HG03066 (cell line): Measurements from ENCODE around the gene PRIMA1.

Experiments
- ATAC-seq: cut with Tn5 transposase; IDR thresholded peaks from one replicate; pipeline ENCODE4 v1.9.1; 2021; ENCODE audit warnings: low read depth; ENCODE audit not compliant: unreplicated experiment

PRIMA1 gene

DNA sequence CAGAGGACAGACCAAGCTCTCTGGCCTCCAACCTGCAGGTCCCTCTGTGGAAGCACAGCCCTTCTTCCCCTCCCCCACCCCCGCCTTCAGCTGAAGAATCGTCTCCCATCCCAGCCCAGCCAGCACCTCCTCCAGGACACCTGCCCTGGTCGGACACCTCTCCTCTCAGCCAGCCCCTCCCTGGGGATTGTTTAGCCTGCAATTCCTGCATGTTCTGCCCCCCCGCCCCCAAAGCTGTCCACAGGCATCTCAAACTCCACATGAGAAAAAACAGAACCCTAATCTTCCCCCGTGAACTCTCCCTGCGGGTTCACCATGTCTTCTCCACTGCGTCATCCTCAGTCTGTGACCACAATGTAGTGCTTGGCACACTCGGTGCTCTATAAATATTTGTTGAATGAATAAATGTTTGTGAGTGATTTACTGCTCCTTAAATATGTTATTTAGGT, 24.1 kb downstream of the PRIMA1 start:
- ATAC-seq: no peak

DNA sequence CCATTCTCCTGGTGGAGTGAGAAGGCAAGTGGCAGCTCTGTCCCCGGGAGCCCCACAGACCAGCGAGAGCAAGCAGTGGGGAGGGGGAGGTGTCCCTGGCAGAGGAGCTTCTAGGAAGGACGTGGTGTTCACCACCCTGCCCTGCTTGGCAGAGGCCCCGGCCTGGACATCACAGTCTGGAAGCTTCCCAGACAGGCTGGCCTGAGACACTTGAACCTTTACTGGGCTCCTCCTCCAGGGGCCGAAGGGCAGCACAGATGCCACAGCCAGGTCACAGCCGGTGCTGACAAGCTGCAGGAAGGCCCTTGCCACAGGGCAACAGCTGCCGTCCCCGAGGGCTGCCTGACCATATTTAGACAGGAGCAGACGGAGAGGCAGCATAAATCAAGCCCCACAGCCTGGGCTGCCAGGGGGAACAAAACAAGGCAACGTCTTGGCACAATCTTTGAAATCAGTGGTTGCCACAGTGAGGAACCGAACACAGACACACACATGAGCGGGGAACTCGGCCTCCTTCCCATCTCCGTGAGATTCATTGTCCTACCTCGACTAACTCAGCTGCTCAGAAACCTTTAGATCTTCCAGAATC, 28.5 kb downstream of the PRIMA1 start:
- no peak for ATAC-seq

DNA sequence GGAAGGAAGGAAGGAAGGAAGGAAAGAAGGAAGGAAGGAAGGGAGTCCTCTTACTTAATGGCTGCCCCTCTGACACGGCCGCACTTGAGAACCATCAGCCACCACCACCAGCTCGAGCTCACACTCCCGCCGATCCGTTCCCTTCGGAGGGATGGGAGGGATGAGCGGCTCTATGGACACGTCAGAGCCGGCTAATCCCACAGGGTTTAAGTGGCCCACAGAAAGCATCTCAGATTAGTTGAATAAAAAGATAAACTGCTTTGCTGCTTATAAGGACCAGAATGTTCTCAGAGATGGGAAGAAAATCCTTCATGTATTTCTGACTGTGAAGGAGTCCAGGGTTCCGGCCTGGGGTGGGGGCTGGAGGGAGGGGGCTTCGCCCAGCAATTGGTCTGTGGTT, 31.1 kb downstream of the PRIMA1 start:
- no peak for ATAC-seq

DNA sequence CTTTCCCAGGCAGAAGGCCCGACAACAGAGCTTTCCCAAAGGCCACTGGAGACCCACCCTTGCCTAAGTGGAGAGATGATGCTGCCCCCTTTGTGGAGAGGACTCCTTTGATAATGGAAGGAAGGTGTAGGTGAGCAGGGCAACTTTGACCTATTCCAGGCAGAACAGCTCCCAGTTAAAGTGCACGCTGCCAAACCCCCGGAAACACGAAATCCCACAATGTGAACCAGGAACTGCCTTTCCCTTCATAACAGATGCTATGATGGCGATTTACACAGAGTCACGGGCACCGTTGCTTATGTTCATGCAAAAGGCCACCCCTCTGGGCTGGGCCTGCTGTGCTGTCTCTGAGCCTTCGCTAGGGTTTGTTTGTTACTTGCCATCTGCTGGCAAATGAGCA, 34.6 kb downstream of the PRIMA1 start:
- no peak for ATAC-seq

DNA sequence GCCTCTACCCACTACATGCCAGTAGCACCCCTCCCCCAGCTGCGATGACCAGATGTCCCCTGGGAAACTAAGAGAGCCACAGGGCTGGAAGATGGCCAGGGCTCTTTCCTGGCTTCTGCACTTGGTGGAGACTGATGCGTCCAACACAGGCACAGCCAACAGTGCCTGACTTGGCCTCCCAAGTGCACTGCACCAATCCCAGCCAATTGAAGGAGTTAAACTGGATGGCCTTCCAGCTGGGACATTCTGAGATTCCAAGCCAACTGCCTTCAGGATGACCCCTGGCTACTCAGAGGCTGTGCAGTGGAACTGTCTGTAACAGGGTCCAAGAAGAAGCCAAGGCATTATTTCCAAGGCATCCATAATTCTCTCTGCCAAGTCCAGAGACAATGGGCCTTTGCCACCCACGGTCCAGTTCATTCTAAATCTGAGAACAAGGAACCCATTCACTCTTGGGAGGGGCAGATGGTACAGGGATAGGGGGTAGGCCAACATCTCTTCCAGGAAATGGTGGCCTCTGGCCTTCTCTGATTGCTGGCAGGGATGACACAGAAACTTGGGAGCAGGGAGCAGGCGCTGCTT, 35.2 kb downstream of the PRIMA1 start:
- ATAC-seq: no peak

DNA sequence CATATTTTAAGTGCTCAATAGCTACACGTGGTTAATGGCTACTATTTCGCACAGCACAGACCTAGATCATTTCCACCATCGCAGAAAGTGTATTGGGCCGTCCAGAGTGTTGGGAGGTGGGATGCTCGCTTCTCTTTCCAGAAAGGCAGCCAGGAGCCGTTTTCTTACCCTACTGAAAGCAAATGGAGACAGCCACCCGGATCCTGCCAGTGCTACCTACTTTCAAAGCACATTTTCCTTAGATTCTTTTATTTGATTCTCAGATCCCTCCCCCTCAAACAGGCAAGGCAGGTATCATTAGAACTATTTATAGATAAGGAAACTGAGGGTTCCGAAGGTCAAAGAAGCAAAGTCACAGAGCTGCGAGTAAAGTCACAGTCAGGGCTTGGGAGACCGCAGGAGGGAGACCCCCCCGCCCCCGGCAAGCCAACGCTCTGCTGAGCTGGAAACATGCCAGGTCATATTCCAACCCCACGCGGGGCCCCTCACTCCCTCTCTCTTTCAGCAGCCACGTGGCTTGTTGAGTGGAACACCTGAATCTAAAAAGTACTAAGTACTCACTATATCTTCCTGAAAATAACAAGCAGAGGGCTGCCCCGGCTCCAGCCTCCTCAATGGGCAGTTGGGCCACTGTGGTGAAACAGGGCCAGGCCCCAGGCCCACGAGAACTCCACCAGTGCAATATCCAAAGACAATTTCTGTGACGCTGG, 36.2 kb downstream of the PRIMA1 start:
- ATAC-seq: no peak

DNA sequence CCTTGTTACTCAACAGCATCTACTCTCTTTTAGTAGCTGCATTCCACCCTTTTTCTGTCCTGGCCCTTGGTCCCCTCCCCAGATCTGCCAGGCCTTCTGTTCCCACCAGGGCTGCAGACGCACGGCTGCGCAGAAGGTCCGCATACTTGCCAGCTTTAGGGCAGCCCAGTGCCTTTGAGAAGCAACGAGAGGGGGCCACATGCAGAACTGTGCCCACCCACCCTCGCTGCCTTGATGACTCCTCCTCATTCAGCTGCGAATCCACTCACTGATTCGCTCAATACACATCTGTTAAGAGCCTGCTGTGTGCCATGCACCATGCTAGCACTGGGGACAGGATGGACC, 39.2 kb downstream of the PRIMA1 start:
- ATAC-seq: no peak

DNA sequence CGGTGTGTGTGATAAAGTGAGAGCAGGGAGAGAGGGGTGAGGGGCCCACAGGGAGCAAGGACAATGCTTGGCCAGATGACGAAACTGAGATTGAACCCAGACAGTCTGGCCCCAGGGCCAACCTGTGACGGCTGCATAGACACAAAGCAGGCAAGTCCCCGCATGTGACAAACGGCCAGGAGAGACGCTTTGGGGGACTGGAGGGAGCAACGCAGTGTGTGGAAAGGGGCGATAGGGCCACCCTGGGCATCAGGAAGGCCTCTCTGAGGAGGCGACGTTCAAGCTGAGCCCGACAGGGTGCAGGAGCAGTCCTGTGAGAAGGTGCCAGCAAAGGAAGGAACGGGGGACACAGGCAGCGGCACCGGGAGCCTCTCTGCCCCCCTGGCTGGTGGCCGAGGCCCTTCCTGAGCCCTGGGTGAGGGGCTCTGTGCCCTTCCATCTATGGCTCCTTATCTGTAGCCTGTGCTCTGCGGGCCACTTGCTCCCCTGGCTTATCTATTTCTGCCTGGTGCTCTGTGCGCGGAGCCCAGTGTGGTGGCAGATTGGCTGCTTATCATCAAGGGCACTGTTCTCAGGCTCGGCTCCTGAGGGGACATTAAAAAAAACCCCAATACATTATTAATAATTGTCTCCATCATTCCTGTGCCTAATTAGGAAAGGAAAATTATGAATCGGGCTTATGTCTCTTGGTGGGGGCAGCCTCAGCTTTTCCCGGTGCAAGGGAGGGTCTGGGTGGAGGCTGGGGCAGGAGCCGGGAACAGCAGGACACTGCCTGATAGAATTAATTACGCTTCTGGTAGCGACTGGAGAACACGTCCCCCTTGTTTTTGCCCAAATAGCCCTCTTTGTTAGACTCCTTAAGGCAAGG, 39.8 kb downstream of the PRIMA1 start:
- ATAC-seq: no peak

DNA sequence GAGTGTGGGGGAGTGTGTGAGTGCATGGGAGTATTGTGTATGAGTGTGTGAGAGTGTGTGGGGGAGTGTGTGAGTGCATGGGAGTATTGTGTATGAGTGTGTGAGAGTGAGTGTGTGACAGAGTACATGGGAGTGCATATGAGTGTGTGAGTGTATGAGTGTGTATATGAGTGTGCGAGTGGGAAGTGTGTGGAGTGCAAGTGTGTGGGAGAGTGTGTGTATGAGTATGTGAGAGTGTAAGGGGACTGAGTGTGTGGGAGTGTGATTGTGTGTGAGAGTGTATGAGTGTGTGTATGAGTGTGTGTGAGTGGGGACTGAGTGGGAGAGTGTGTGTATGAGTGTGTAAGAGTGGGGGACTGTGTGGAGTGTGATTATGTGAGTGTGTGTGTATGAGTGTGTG, 40.7 kb downstream of the PRIMA1 start:
- ATAC-seq: no peak

DNA sequence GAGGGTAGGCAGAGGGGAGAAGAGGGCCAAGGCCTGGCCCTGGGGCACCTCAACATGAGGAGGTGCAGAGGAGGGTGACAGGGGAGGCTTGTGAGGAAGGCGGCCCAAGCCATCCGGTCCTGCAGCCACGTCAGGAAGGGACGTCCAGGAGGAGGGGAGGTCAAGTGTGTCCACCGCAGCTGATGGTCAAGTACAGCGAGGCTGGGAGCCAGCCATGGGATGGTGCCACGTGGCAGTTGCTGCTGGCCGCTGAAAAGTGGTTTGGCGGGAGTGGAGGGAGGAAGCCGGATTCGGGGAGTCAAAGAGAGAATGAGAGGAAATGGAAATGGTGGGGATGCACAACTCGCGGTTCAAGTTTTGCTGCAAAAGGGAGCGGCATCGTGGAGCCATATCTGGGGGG, 41.2 kb downstream of the PRIMA1 start:
- ATAC-seq: no peak

DNA sequence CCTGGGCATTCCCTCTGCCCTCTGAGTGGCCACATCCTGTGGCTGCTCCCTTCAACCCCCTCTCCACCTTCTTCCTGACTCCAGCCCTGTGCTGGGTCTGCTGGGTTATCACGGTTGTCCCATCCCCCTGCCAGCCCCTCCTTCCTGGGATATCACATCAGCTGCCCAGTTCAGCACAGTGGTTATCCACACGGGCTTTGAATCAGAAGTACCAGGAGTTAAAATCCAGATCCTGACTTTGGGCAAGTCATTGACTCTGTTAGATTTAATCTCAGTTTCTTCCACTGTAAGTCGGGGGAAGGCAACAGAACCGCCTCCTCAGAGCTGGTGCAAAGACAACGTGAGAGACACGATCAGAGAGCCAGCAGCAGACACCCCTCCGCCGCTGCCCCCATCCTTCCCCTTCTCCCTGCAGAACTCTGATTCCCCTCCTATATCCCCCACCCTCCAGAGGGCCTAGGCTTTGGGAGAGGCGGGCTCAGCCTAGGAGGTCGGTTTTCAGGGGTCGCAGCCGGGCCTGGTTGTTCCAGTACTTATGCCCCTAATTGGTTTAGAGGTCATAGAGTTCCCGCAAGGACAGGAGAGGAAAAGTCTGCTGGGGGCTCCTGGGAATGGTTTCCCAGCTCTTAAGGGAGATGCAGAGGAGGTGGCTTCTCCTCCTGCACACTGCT, 42.5 kb downstream of the PRIMA1 start:
- ATAC-seq: no peak

DNA sequence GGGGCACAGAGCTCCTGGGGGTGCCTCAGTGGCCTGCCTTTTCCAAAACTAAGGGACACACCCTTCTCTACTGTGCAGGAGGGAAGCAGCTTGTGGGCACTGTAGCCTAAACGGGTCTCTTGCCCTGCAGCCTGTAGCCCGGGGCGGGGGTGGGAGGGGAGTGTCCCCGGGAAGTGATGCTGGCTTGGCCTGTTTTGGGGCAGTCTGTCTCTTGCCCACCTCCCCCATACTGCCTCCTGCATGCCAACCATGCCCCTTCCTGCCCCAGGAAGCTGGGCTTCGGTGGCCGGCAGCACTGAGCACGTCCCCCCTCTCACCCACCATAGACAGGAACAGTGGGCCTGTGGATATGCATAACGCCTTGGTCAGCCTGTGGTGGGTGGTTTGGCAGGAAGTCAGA, 43.4 kb downstream of the PRIMA1 start:
- no peak for ATAC-seq

DNA sequence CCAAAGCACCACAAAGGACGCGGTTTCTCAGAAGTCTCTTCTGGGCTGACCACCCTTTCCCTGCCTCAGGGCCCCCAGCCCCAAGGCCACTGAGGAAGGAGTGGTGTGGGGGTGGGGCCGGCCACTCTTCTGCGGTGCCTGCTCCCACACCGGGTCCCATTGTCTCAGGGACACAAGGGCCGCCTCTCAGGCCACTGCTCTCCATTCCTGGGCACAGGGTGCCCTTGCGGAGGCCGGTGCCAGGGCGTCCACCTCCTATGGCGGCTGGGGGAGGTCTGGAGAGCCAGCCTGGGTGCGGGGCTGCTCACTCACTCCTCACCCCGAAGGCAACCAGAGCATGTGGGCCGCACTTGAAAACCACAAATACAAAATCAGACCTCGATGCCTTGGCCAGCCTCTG, 44.1 kb downstream of the PRIMA1 start:
- no peak for ATAC-seq

DNA sequence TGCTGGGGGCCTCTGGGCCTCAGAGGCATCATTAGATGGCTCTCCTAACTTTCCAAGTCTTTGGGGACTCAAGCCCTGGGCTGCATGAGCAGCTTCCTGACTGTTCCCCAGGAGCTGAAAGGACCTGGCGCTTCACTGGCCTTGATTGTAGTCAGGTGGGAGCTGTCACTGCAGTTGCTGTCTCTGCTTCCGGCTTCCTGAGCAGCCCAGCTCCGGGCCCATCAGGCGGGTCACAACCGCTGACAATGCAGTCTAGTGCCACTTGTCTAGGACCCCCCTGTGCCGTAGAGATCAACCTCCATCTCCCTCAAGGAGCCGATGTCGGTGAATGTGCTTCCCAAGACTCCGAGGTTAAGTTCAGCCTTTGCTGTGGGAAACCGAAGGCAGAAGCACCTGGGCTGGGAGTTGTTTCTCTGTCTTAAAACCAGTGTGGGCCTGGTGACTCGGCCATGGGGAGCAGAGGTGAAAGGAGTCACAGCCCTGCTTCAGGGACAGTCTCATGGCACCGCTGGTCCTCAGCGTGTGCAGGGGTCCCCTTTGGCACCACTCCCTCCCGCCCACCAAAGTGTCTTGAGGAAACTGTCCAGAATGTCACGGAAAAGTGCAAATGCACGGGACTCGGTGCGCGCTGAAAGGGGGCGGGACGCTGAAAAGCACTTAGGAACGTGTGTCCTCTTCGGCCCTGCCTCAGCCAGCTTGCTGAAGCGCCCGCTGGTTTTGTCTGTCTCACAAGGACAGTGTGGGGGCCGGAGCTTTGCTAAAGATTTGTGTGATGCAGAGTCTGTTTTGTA, 44.8 kb downstream of the PRIMA1 start:
- ATAC-seq: no peak

DNA sequence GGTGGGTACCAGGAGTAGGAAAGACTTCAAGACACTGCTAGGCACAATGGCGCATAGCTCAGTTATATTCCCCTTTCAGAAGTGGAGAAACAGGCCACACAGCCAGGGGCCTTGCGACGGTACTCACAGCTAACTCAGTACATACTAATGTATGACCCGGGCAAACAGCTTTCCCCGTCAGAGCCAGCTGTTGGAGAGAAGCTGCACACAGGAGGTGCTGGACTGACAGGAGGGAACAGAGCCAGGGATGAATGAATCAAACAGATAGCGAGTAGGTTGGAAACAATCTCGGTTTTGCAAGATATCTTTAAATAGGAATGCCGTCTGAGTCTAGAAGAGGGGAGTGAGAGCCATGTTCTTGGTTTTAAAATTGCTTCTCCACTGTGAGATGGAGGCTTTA, 45.5 kb downstream of the PRIMA1 start:
- no peak for ATAC-seq

DNA sequence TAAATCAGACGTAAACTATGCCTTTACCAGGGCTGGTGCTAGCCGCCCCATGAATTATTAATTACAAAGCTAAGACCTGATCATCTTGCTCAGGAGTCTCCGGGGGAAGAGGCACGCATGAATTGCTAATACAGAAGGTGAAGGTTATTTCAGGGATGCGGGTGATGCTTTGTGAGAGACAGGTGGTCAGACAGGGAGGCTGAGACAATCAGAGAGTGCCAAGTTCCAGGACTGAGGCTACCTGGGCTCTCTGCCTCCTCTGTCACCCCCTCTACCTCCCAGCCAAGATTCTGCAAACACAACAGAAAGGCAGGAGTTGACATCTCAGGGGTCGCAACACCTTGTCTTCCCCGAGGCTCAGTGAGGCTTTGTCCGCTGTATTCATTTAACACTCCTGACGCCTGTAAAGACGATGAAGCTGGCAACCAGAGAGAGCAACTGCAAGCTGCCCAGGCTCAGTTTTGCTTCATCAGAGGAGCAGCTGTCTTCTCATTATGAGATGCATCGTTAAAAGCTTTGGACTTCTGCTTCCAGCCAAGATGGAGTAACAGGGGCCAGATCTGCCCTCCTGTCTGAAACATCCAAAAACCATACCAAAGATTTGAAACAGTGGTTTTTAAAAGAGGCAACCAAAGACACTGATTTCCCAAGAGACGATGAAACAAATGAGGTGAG, 46.6 kb downstream of the PRIMA1 start:
- no peak for ATAC-seq

DNA sequence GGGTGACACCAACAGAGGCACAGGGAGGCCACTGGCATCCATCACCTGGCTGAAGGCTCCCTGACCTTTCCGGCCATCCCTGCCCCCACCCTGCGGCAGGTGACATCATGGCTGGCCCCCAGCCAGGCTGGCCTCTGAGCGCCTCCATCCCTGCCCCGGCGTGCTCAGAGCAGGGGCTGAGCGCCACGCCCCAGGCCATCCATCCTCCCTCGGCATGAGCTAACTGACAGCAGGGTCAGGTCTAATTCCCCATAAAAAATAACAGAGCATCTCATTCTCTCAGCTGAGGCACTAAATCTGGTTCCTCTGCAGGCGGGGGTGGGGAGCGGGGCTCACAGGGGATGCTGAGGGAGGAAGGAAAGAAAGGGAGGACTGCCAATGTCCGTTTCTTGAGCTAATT, 50.7 kb downstream of the PRIMA1 start:
- no peak for ATAC-seq

DNA sequence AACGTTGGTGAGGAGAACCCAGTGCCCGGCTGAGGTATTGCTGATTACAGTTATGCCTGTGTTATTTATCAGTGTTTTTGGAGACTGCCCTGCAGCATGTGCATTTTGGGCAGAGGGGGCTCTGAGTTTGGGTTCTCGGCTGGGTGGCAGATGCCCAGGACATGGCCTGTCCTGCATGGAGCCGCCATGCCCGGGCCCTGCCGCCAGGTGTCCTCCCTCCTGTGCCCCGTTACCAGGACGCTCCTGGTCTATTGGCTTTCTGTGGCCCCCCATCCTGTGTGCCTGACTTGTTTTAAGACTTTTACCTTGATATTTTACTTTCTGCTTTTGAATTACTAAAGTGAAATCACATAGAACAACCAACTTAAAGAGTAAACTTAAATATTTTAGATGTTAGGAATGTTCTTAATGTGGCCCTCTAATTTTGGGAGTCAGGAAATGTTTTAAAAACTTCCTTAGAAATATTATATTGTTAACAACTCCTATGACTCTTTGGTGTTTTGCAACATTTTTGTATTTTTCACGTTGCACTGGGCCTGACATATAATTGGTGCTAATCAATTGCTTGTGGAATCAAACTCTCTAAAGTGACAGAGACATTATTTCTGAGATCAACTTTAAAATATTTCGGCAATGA, 51.8 kb downstream of the PRIMA1 start:
- no peak for ATAC-seq

DNA sequence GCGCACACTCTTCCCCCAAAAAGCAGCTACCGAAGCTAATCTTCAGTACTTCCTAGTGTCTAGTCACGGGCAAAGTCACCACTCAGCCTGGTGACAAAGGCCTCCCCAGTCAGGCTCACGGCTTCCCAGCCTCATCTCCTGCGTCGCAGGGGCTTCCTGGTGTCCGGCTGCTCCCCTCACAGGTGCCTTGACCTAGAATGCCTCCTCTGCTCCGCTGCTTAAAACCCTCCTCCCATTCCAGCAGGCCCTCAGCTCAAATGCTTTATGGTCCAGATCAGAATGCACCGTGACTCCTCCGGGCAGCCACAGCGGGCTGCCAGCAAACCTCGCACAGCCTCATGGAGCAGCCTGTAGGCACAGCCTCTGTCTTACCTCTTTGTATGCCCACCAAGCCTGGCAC, 53.1 kb downstream of the PRIMA1 start:
- ATAC-seq: no peak
